Measurements from ENCODE around the gene GRK6. TPM values are rescaled to one million over a fixed set of nuclear protein-coding genes. Genes with fewer than 3 reads are reported as not detected.
"Not testable (repeated sequence)": the region's sequence is repeated elsewhere in the genome, so short reads cannot be mapped to it uniquely, and the experiment has no call there.

GRK6 gene
- total RNA-seq, 1 experiment from 2014 or later = 75.2 TPM

GRCh38 chr5:177419046-177419445 is 7.4 kb upstream of the GRK6 start:
- H4K20me1 ChIP-seq (ENCODE audit: control insufficient read depth, insufficient read depth, insufficient read length) = no peaks in the 10 kb centered on the region
- no peak overlapping the region for H3K9ac ChIP-seq (ENCODE audit: extremely low read depth, insufficient read length, low read length)
- no peak overlapping the region for H2AK5ac ChIP-seq (ENCODE audit: insufficient read length, low read length)
- Mint-ChIP-seq H3K4me1 (peaks cover 4 to 7% of the 10 kb centered on the region in 2 experiments; a peak in 3 of 4 replicates), H3K36me3 (ENCODE audit: insufficient read depth in 1 of 3, low read depth in 3 of 3) (no peaks in the 10 kb centered on the region; a peak in 1 of 7 replicates), H3K9me3 (no peaks in the 10 kb centered on the region; a peak in 1 of 5 replicates), H3K27ac (no peak overlapping the region), H3K4me3 (no peak overlapping the region; a peak in 1 of 5 replicates), H3K27me3 (ENCODE audit: low read depth) (peaks cover 14% of the 10 kb centered on the region)
- no peak overlapping the region for H3K56ac ChIP-seq (ENCODE audit: insufficient read length, low read depth, low read length)
- no peak overlapping the region for H3K23ac ChIP-seq (ENCODE audit: insufficient read length, low read depth, low read length)
- H3K79me2 ChIP-seq (ENCODE audit: insufficient read depth, low read length) = no peaks in the 10 kb centered on the region
- no peak overlapping the region for H2BK12ac ChIP-seq (ENCODE audit: insufficient read length, low read depth, low read length)
- H3K14ac ChIP-seq (ENCODE audit: insufficient read depth, low read length) = no peak overlapping the region
- no peak overlapping the region for H3T11ph ChIP-seq (ENCODE audit: low read length)
- H3K4ac ChIP-seq (ENCODE audit: low read depth, low read length) = no peak overlapping the region
- H3K9me3 ChIP-seq (ENCODE audit: control insufficient read depth, low read depth, low read length) = no peaks in the 10 kb centered on the region
- WGBS (ENCODE audit: extremely low coverage, insufficient read length, low lambda C conversion rate) = no CpG with 5 or more reads among the region's 3 CpGs
- H2AFZ ChIP-seq (ENCODE audit: low read length) = no peak overlapping the region
- H2BK5ac ChIP-seq (ENCODE audit: insufficient read length, low read length) = no peak overlapping the region
- TF ChIP-seq, protein P1, sequence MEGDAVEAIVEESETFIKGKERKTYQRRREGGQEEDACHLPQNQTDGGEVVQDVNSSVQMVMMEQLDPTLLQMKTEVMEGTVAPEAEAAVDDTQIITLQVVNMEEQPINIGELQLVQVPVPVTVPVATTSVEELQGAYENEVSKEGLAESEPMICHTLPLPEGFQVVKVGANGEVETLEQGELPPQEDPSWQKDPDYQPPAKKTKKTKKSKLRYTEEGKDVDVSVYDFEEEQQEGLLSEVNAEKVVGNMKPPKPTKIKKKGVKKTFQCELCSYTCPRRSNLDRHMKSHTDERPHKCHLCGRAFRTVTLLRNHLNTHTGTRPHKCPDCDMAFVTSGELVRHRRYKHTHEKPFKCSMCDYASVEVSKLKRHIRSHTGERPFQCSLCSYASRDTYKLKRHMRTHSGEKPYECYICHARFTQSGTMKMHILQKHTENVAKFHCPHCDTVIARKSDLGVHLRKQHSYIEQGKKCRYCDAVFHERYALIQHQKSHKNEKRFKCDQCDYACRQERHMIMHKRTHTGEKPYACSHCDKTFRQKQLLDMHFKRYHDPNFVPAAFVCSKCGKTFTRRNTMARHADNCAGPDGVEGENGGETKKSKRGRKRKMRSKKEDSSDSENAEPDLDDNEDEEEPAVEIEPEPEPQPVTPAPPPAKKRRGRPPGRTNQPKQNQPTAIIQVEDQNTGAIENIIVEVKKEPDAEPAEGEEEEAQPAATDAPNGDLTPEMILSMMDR (conservative IDR thresholded peaks at IDR 0.05) = no peak
- no peak overlapping the region for H2BK20ac ChIP-seq (ENCODE audit: low read depth, low read length, poor library complexity, severe bottlenecking)
- H3K79me1 ChIP-seq (ENCODE audit: insufficient read depth, low read depth, low read length, poor library complexity, severe bottlenecking) = no peaks in the 10 kb centered on the region
- H3K4me1 ChIP-seq (ENCODE audit: insufficient read depth, low read length) = no peaks in the 10 kb centered on the region
- H3K27me3 ChIP-seq (ENCODE audit: insufficient read depth, low read length) = no peaks in the 10 kb centered on the region
- no peak overlapping the region for H4K8ac ChIP-seq (replicated peaks; ENCODE audit: insufficient read length, low read depth, low read length)
- H2BK15ac ChIP-seq (ENCODE audit: low read depth, low read length) = no peak overlapping the region
- H3K18ac ChIP-seq (ENCODE audit: insufficient read length, low read depth, low read length) = no peak overlapping the region
- no peak for DNase-seq
- H4K91ac ChIP-seq (ENCODE audit: insufficient read length, low read depth, low read length) = no peak overlapping the region
- H3K23me2 ChIP-seq (ENCODE audit: insufficient read length, low read depth, low read length, poor library complexity, severe bottlenecking) = no peaks in the 10 kb centered on the region
- H2BK120ac ChIP-seq (ENCODE audit: low read depth, low read length, poor library complexity, severe bottlenecking) = no peak overlapping the region
- no peak overlapping the region for H3K4me2 ChIP-seq (ENCODE audit: insufficient read depth, insufficient read length, low read length)
- no peak overlapping the region for H4K5ac ChIP-seq (ENCODE audit: insufficient read length, low read depth, low read length)
- no peak overlapping the region for H3K27ac ChIP-seq (ENCODE audit: insufficient read length, low read depth, low read length)

GRCh38 chr5:177420472-177420871 is 6.0 kb upstream of the GRK6 start:
- not testable (repeated sequence) for H3K23ac ChIP-seq (ENCODE audit: insufficient read length, low read depth, low read length); H4K8ac ChIP-seq (replicated peaks; ENCODE audit: insufficient read length, low read depth, low read length); H4K20me1 ChIP-seq (ENCODE audit: control insufficient read depth, insufficient read depth, insufficient read length); H2BK5ac ChIP-seq (ENCODE audit: insufficient read length, low read length); H3K14ac ChIP-seq (ENCODE audit: insufficient read depth, low read length); H2BK12ac ChIP-seq (ENCODE audit: insufficient read length, low read depth, low read length); H4K5ac ChIP-seq (ENCODE audit: insufficient read length, low read depth, low read length); H4K91ac ChIP-seq (ENCODE audit: insufficient read length, low read depth, low read length); H3K36me3 Mint-ChIP-seq (ENCODE audit: insufficient read depth in 1 of 3, low read depth in 3 of 3); H3K79me1 ChIP-seq (ENCODE audit: insufficient read depth, low read depth, low read length, poor library complexity, severe bottlenecking); H3K56ac ChIP-seq (ENCODE audit: insufficient read length, low read depth, low read length); H3K4me1 Mint-ChIP-seq; H2AFZ ChIP-seq (ENCODE audit: low read length); H3K27ac ChIP-seq (ENCODE audit: insufficient read length, low read depth, low read length); H3K79me2 ChIP-seq (ENCODE audit: insufficient read depth, low read length); H3K4me2 ChIP-seq (ENCODE audit: insufficient read depth, insufficient read length, low read length); H3K9ac ChIP-seq (ENCODE audit: extremely low read depth, insufficient read length, low read length); H2BK20ac ChIP-seq (ENCODE audit: low read depth, low read length, poor library complexity, severe bottlenecking); H3K27me3 ChIP-seq (ENCODE audit: insufficient read depth, low read length); H3K23me2 ChIP-seq (ENCODE audit: insufficient read length, low read depth, low read length, poor library complexity, severe bottlenecking); H2BK15ac ChIP-seq (ENCODE audit: low read depth, low read length); H3K4ac ChIP-seq (ENCODE audit: low read depth, low read length); H2BK120ac ChIP-seq (ENCODE audit: low read depth, low read length, poor library complexity, severe bottlenecking); H3K4me3 Mint-ChIP-seq; H3K27ac Mint-ChIP-seq; H2AK5ac ChIP-seq (ENCODE audit: insufficient read length, low read length); H3K18ac ChIP-seq (ENCODE audit: insufficient read length, low read depth, low read length); H3K4me1 ChIP-seq (ENCODE audit: insufficient read depth, low read length); H3T11ph ChIP-seq (ENCODE audit: low read length); DNase-seq; H3K9me3 ChIP-seq (ENCODE audit: control insufficient read depth, low read depth, low read length); H3K9me3 Mint-ChIP-seq
- no CpG with 5 or more reads among the region's 7 CpGs for WGBS (ENCODE audit: extremely low coverage, insufficient read length, low lambda C conversion rate)
- H3K27me3 Mint-ChIP-seq (ENCODE audit: low read depth) = peaks cover 13% of the 10 kb centered on the region
